Esophagus squamous epithelium (tissue), 5 donors: ENCODE data around the gene GIT1. TPM values are rescaled to one million over a fixed set of nuclear protein-coding genes. Genes with fewer than 3 reads are reported as not detected.
A peak's percentile ranks its signal among the peaks of the same experiment; 100 is the strongest.
"Not testable (repeated sequence)": the region's sequence is repeated elsewhere in the genome, so short reads cannot be mapped to it uniquely, and the experiment has no call there.

Source experiments
- DNase-seq: peaks from one replicate; lab custom pipeline; 2025; lab: John Stamatoyannopoulos, UW
- H3K27ac ChIP-seq, 4 donors: fragments of 200-600 bp; sonication (generic); one replicate each; pipeline ENCODE4 v1.5.1; 2016 to 2019; ENCODE audit warnings: mild to moderate bottlenecking in 1 of 4
- H3K27me3 ChIP-seq, 4 donors: fragments of 200-600 bp; sonication (generic); 1 replicate in 3 of 4; 2 replicates in 1 of 4; pipeline versions ENCODE4 v1.5.1 to v1.6.0; 2017 to 2021; ENCODE audit warnings: antibody characterized with exemption in 1 of 4
- H3K36me3 ChIP-seq, 3 donors: fragments of 200-600 bp; sonication (generic); one replicate each; pipeline ENCODE4 v1.5.1; 2016 to 2019
- H3K4me1 ChIP-seq, 3 donors: fragments of 200-600 bp; sonication (generic); one replicate each; pipeline ENCODE4 v1.5.1; 2017 to 2019
- H3K4me3 ChIP-seq, 4 donors: fragments of 200-600 bp; sonication (generic); 1 replicate in 3 of 4; 2 replicates in 1 of 4; pipeline ENCODE4 v1.5.1; 2016 to 2019; ENCODE audit warnings: mild to moderate bottlenecking in 2 of 4, moderate library complexity in 1 of 4
- H3K9me3 ChIP-seq, 3 donors: fragments of 200-600 bp; sonication (generic); one replicate each; pipeline ENCODE4 v1.5.1; 2016 to 2019
- CTCF ChIP-seq, 6 experiments: fragments of 450-650 bp in 4 of 6; fragments of 200-600 bp in 2 of 6; sonication (generic) in 2 of 6; IDR thresholded peaks; one replicate each; pipeline ENCODE4 v1.5.1; 2016 to 2019; ENCODE audit warnings: antibody characterized with exemption in 6 of 6, mild to moderate bottlenecking in 4 of 6, moderate library complexity in 4 of 6
- POLR2A ChIP-seq, 4 donors: fragments of 450-650 bp; IDR thresholded peaks; one replicate each; pipeline ENCODE4 v1.6.1; 2017; ENCODE audit warnings: antibody characterized with exemption in 4 of 4, mild to moderate bottlenecking in 4 of 4, moderate library complexity in 3 of 4
- WGBS, 2 donors: methylation state at CpG; one replicate each; pipeline ENCODE4 v1.1.5; 2018; 5-methylcytosine and 5-hydroxymethylcytosine counted together
- intact Hi-C: fragments of 100-400 bp; cut with DNase I; formaldehyde crosslinking; loops from one replicate; pipeline ENCODE4 v1.15.0; 2022
- total RNA-seq, 4 donors: library from RNA; depleted of rRNA; stranded (reverse); fragments of >200 nt; gene quantifications; one replicate each; pipeline ENCODE4 v1.1.0, GENCODE V29; 2016
- donor health status: DM: yes; HTN: yes; CAD: no.

GIT1 gene
- total RNA-seq, 4 donors from 2014 or later = 24.0 to 45.4 (median 29.6) TPM

DNA sequence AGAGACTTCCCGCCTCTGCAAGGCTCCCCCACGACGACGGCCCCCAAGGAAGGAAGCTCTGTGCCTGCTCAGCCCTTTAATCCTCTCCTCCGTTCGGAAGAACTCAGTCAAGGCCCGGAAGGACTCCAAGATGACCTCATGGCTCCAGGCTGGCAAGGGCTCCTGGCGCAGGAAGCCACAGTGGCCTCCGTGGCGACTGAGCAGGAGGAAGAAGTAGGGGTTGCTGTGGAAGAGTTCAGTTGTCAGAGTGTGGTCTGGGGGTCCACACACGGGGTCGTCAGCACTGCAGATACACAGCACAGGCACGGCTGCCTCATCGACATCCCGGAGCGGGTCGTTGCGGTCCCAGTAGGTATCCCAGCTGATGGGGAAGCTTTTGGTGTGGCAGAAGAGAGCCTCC is 26.8 kb downstream of the GIT1 start:
- Histone ChIP-seq H3K27me3 (no peaks in the 10 kb centered on the region), H3K4me1 (peaks cover 7 to 52% (median 20%) of the 10 kb centered on the region in 3 donors), H3K27ac (peak overlapping the region in 2 of 4 donors; percentile 40 to 49), H3K9me3 (no peaks in the 10 kb centered on the region), H3K4me3 (no peak overlapping the region), H3K36me3 (peaks cover 0 to 16% (median 0%) of the 10 kb centered on the region in 3 donors)
- no peak for TF ChIP-seq CTCF (IDR thresholded peaks at IDR 0.05)
- TF ChIP-seq POLR2A (IDR thresholded peaks at IDR 0.05) = no peak
- intact Hi-C loops = no loop called here
- no peak for DNase-seq
- 82 to 91% methylated on average over 8 to 11 of the region's 18 CpGs for WGBS, 2 donors

GRCh38 chr17:29561554-29562517 is 27.6 kb downstream of the GIT1 start:
- TF ChIP-seq CTCF (IDR thresholded peaks at IDR 0.05) (no peak), POLR2A (IDR thresholded peaks at IDR 0.05) (peak in 1 of 4 donors; percentile 38)
- intact Hi-C loops = no loop called here
- no peak for DNase-seq
- H3K27ac ChIP-seq = peak overlapping the region in 3 of 4 donors; percentile 27 to 49 (median 40)
- H3K4me1 ChIP-seq = peaks cover 7 to 45% (median 20%) of the 10 kb centered on the region in 3 donors
- peaks cover 0 to 16% (median 0%) of the 10 kb centered on the region in 3 donors for H3K36me3 ChIP-seq
- no peak overlapping the region for H3K4me3 ChIP-seq
- H3K9me3 ChIP-seq = no peaks in the 10 kb centered on the region
- 80% methylated on average over 3 to 15 of the region's 17 CpGs for WGBS, 2 donors
- H3K27me3 ChIP-seq = no peaks in the 10 kb centered on the region

DNA sequence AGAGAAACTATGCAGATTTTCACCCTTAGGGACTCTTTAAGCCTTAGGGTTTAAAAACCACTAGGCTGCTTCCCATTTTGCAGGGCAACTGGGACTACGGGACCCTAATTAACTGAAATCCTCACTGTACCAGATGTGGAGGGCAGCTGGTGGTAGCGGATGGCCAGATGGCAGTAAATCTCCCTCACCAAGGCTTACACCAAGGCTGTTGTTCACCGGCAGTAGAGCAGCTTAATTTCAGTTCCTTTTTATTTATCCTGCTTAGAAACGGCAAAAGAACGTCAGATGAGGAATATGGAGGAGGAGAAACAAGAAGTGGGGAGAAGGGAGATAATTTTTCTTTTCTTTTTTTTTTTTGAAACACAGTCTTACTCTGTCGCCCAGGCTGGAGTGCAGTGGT is 29.1 kb downstream of the GIT1 start:
- TF ChIP-seq POLR2A (IDR thresholded peaks at IDR 0.05) (no peak), CTCF (IDR thresholded peaks at IDR 0.05) (no peak)
- Histone ChIP-seq H3K4me3 (no peak overlapping the region), H3K27me3 (no peaks in the 10 kb centered on the region), H3K27ac (peak overlapping the region in 1 of 4 donors; percentile 49), H3K36me3 (peaks cover 0 to 16% (median 0%) of the 10 kb centered on the region in 3 donors), H3K9me3 (no peaks in the 10 kb centered on the region), H3K4me1 (peaks cover 0 to 30% (median 10%) of the 10 kb centered on the region in 3 donors)
- DNase-seq = no peak
- WGBS, 2 donors = 77 to 93% methylated on average over 5 to 6 of the region's 6 CpGs
- intact Hi-C loops = no loop called here

DNA sequence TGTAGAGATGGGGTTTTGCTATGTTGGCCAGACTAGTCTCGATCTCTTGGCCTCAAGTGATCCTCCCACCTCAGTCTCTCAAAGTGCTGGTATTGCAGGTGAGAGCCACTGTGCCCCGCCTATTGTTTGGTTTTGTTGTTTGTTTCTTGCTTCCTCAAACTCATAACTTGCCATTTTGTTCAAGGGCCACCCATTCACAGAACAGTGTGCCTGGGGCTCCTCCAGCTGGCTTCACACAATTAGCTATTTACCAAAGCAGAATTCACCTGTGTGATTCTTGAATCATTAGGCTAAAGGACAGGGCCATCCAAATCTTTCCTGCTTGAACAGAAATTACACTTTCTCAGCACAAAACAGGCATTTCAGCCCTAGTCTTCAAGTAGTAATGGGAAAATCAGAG is 29.8 kb downstream of the GIT1 start:
- no peak for DNase-seq
- Histone ChIP-seq H3K27ac (no peak overlapping the region), H3K27me3 (no peaks in the 10 kb centered on the region), H3K4me3 (no peak overlapping the region), H3K36me3 (peaks cover 0 to 16% (median 0%) of the 10 kb centered on the region in 3 donors), H3K9me3 (no peaks in the 10 kb centered on the region), H3K4me1 (peaks cover 0 to 24% (median 10%) of the 10 kb centered on the region in 3 donors)
- TF ChIP-seq POLR2A (IDR thresholded peaks at IDR 0.05) (no peak), CTCF (IDR thresholded peaks at IDR 0.05) (no peak)
- 91 to 95% methylated on average over 2 of the region's 2 CpGs for WGBS, 2 donors
- intact Hi-C loops = no loop called here

DNA sequence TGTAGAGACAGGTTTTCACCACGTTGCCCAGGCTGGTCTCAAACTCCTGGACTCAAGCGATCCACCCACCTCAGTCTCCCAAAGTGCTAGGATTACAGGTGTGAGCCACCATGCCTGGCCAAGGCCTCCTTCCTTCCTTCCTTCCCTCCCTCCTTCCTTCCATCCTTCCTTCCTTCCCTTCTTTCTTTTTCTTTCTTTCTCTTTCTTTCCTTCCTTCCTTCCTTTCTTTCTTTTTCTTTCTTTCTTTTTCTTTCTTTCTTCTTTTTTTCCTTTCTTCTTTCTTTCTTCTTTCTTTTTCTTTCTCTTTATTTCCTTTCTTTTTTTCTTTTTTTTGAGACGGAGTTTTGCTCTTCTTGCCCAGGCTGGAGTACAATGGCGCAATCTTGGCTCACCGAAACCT is 31.3 kb downstream of the GIT1 start:
- H3K27ac ChIP-seq, intact Hi-C loops, H3K27me3 ChIP-seq, H3K9me3 ChIP-seq, H3K4me3 ChIP-seq, DNase-seq: not testable (repeated sequence)
- WGBS, 2 donors = 82 to 89% methylated on average over 2 to 5 of the region's 5 CpGs
- Histone ChIP-seq H3K36me3 (peaks cover 0 to 16% (median 0%) of the 10 kb centered on the region in 3 donors), H3K4me1 (peaks cover 0 to 17% (median 10%) of the 10 kb centered on the region in 3 donors)
